ENCODE data around the gene RAB33A. TPM values are rescaled to one million over a fixed set of nuclear protein-coding genes. Genes with fewer than 3 reads are reported as not detected.
"Not testable (repeated sequence)": the region's sequence is repeated elsewhere in the genome, so short reads cannot be mapped to it uniquely, and the experiment has no call there.

Gene RAB33A
- total and polyA plus RNA-seq, 2 donors: 2.4 to 2.5 TPM

DNA sequence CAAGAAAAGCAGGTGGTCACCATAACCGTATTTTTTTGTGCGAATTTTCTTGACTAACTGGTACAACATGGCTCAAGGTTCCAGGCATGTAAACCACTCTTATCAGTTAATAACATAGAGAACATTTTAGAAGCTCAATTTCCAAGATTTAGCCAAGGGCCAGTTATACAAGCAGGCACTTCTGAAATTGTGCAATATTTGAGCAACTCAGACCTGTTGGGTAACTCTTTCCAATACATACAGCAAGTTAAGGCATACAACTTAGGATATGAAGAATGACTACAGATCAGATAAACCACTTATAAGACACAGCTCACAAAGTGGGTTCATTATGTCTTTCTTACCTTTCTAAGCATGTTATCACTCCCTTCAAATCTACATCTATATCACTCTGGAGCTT is 53.0 kb downstream of the RAB33A start:
- Histone ChIP-seq H3K4me1 (ENCODE audit: insufficient read depth) (no peaks in the 10 kb centered on the region), H3K4me3 (ENCODE audit: low read depth, low read length) (no peak overlapping the region), H3K36me3 (ENCODE audit: insufficient read depth) (no peaks in the 10 kb centered on the region), H3K27ac (ENCODE audit: low read depth) (no peak overlapping the region)
- WGBS: 84% methylated on average over 2 of the region's 2 CpGs
- DNase-seq (ENCODE audit: extremely low spot score): no peak

DNA sequence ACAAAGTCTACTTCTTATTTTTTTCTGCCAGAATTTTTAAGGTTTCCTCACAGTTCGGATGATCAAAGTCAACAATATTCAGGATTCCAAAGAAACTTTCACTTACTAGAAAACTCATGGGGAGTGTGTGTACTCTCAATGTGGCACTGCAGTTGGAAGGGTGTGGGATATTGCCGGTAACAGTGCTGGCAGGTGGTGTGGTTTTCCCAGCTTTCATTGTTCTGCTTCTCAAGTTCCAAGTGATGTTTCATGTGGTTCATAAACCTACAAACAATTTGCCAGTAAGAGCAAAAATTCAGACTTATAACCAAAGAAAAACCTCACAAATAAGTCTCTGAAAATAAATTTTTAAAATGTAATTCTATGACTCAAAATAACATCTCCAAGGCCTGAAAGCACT is 57.1 kb downstream of the RAB33A start:
- 92% methylated on average over 2 of the region's 2 CpGs for WGBS
- Histone ChIP-seq H3K4me1 (ENCODE audit: insufficient read depth) (no peaks in the 10 kb centered on the region), H3K27ac (ENCODE audit: low read depth) (no peak overlapping the region), H3K36me3 (ENCODE audit: insufficient read depth) (no peaks in the 10 kb centered on the region), H3K4me3 (ENCODE audit: low read depth, low read length) (no peak overlapping the region)
- no peak for DNase-seq (ENCODE audit: extremely low spot score)

DNA sequence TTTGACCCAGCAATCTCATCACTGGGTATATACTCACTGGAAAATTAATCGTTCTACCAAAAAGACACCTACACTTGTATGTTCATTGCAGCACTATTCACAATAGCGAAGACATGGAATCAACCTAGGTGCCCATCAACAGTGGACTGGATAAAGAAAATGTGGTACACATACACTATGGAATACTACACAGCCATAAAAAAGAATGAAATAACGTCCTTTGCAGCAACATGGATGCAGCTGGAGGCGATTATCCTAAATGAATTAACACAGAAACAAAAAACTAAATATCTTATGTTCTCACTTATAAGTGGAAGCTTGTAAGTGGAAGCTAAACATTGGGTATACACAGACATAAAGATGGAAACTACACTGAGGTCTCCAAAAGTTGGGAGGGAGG is 59.4 kb downstream of the RAB33A start:
- H3K27ac ChIP-seq (ENCODE audit: low read depth); DNase-seq (ENCODE audit: extremely low spot score); H3K4me1 ChIP-seq (ENCODE audit: insufficient read depth); H3K36me3 ChIP-seq (ENCODE audit: insufficient read depth); H3K4me3 ChIP-seq (ENCODE audit: low read depth, low read length): not testable (repeated sequence)
- WGBS: 98% methylated on average over 4 of the region's 4 CpGs

Other genes with a start within 250 kb of the RAB33A start
- gene BCORL1, start 189.3 kb upstream of the RAB33A start, total RNA-seq: 4.5 TPM
- 9.4 TPM for gene BCORL1, start 189.3 kb upstream of the RAB33A start, polyA plus RNA-seq
- gene ELF4, start 61.5 kb upstream of the RAB33A start, total RNA-seq: 11.3 TPM
- gene ELF4, start 61.5 kb upstream of the RAB33A start, polyA plus RNA-seq: 13.7 TPM
- 10.8 TPM for gene AIFM1, start 6.1 kb upstream of the RAB33A start, total RNA-seq
- gene AIFM1, start 6.1 kb upstream of the RAB33A start, polyA plus RNA-seq: 26.2 TPM
- gene ZNF280C, start 96.9 kb downstream of the RAB33A start, total RNA-seq: 13.0 TPM
- gene ZNF280C, start 96.9 kb downstream of the RAB33A start, polyA plus RNA-seq: 2.0 TPM
- 14.1 TPM for gene SLC25A14, start 168.0 kb downstream of the RAB33A start, total RNA-seq
- gene SLC25A14, start 168.0 kb downstream of the RAB33A start, polyA plus RNA-seq: 8.5 TPM
- not detected for gene GPR119, start 213.7 kb downstream of the RAB33A start, total RNA-seq
- not detected for gene GPR119, start 213.7 kb downstream of the RAB33A start, polyA plus RNA-seq
- 24.0 TPM for gene RBMX2, start 230.0 kb downstream of the RAB33A start, total RNA-seq
- 20.6 TPM for gene RBMX2, start 230.0 kb downstream of the RAB33A start, polyA plus RNA-seq